ENCODE measurements around the gene DOCK2.
"Not testable (repeated sequence)": the region's sequence is repeated elsewhere in the genome, so short reads cannot be mapped to it uniquely, and the experiment has no call there.

Gene DOCK2

GRCh38 chr5:169943026-169943425 is 306.0 kb downstream of the DOCK2 start:
- no peak for DNase-seq (ENCODE audit: low read depth)

- DNase-seq (ENCODE audit: low read depth), result no peak
Observed at GRCh38 chr5:169944115-169944514, 307.0 kb downstream of the DOCK2 start.

- DNase-seq (ENCODE audit: low read depth), result no peak
Observed at GRCh38 chr5:169944922-169945680, 308.0 kb downstream of the DOCK2 start.

- DNase-seq (ENCODE audit: low read depth), result no peak
Observed at GRCh38 chr5:169945831-169946261, 308.8 kb downstream of the DOCK2 start.

- DNase-seq (ENCODE audit: low read depth), result no peak
Observed at GRCh38 chr5:169946743-169947295, 309.7 kb downstream of the DOCK2 start.

- DNase-seq (ENCODE audit: low read depth), result no peak
Observed at GRCh38 chr5:169950333-169950732, 313.3 kb downstream of the DOCK2 start.

- not testable (repeated sequence) for DNase-seq (ENCODE audit: low read depth)
Observed at GRCh38 chr5:169953196-169953595, 316.1 kb downstream of the DOCK2 start.

- DNase-seq (ENCODE audit: low read depth), result no peak
Observed at GRCh38 chr5:169954786-169955185, 317.7 kb downstream of the DOCK2 start.

GRCh38 chr5:169956126-169956525 is 319.1 kb downstream of the DOCK2 start:
- no peak for DNase-seq (ENCODE audit: low read depth)

- no peak for DNase-seq (ENCODE audit: low read depth)
Observed at GRCh38 chr5:169956756-169957155, 319.7 kb downstream of the DOCK2 start.

- DNase-seq (ENCODE audit: low read depth), result no peak
Observed at GRCh38 chr5:169958278-169958677, 321.2 kb downstream of the DOCK2 start.

- DNase-seq (ENCODE audit: low read depth), result no peak
Observed at GRCh38 chr5:169960659-169961058, 323.6 kb downstream of the DOCK2 start.

- no peak for DNase-seq (ENCODE audit: low read depth)
Observed at GRCh38 chr5:169964246-169964645, 327.2 kb downstream of the DOCK2 start.

GRCh38 chr5:169970339-169970738 is 333.3 kb downstream of the DOCK2 start:
- DNase-seq (ENCODE audit: low read depth), result no peak

- no peak for DNase-seq (ENCODE audit: low read depth)
Observed at GRCh38 chr5:169970911-169971765, 334.1 kb downstream of the DOCK2 start.

GRCh38 chr5:169971780-169972179 is 334.7 kb downstream of the DOCK2 start:
- no peak for DNase-seq (ENCODE audit: low read depth)

- no peak for DNase-seq (ENCODE audit: low read depth)
Observed at GRCh38 chr5:169973056-169973455, 336.0 kb downstream of the DOCK2 start.

- no peak for DNase-seq (ENCODE audit: low read depth)
Observed at GRCh38 chr5:169974121-169974770, 337.2 kb downstream of the DOCK2 start.

- no peak for DNase-seq (ENCODE audit: low read depth)
Observed at GRCh38 chr5:169978714-169979113, 341.6 kb downstream of the DOCK2 start.

GRCh38 chr5:169979871-169980270 is 342.8 kb downstream of the DOCK2 start:
- no peak for DNase-seq (ENCODE audit: low read depth)

GRCh38 chr5:169980418-169981053 is 343.5 kb downstream of the DOCK2 start, which contains the start of gene INSYN2B:
Gene INSYN2B, minus strand, starts transcription at chr5:169980495. Its CDS starts 96,597 bp downstream, at chr5:169883898.
- no peak for DNase-seq (ENCODE audit: low read depth)

- no peak for DNase-seq (ENCODE audit: low read depth)
Observed at GRCh38 chr5:169988206-169988605, 351.1 kb downstream of the DOCK2 start.

Data from stimulated activated CD8-positive, alpha-beta memory T cell treated with anti-CD3 and anti-CD28 coated beads, Interleukin-15, amount 100 ng/mL, for 24 hours (primary cell).